HG03575 (cell line): Measurements from ENCODE around the gene CTBS.
"Not testable (repeated sequence)": the region's sequence is repeated elsewhere in the genome, so short reads cannot be mapped to it uniquely, and the experiment has no call there.

Source experiments
- ATAC-seq: cut with Tn5 transposase; IDR thresholded peaks from one replicate; pipeline ENCODE4 v1.9.1; 2021; ENCODE audit not compliant: unreplicated experiment, insufficient number of reproducible peaks, low FRiP score; ENCODE audit errors: extremely low read depth

Gene CTBS

DNA sequence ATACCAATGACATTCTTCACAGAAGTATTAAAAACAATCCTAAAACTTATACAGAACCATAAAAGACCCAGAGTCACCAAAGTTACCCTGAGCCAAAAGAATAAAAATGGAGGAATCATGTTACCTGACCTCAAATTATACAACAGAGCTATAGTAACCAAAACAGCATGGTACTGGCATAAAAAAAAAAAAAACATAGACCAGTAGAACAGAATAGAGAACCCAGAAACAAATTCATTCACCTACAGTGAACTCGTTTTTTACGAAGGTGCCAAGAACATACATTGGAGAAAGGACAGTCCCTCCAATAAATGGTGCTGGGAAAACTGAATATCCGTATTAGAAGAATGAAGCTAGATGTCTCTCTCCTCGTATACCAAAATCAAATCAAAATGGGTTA is 65.2 kb downstream of the CTBS start:
- no peak for ATAC-seq

DNA sequence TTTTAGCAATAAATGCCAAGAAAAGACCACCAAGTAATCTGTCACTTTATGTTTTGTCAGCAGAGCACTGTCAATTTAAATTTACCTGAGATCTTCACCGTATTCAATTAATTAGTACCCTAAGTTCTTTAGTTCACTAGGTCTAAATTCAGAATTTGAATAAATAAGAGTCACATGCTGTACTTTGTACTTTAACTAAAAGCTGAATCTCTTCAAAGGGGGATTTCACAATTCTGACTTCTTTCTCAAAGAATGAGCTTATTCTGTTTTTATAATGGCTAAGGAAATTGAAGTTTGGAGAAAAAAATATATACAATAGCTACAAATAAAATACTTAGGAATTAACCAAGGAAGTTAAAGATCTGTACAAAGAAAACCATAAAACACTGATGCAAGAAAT is 65.7 kb downstream of the CTBS start:
- no peak for ATAC-seq

DNA sequence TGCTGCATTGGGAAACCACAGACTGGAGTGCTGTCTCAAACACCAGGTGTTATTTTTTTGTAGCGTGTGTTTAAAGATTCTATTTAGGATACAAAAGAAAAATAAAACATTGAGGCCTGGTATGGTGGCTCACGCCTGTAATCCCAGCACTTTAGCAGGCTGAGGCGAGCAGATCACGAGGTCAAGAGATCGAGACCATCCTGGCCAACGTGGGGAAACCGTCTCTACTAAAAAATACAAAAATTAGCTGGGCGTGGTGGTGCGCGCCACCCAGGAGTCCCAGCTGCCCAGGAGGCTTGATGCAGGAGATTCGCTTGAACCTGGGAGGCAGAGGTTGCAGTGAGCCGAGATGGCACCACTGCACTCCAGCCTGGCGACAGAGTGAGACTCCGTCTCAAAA is 66.4 kb downstream of the CTBS start:
- ATAC-seq = not testable (repeated sequence)

DNA sequence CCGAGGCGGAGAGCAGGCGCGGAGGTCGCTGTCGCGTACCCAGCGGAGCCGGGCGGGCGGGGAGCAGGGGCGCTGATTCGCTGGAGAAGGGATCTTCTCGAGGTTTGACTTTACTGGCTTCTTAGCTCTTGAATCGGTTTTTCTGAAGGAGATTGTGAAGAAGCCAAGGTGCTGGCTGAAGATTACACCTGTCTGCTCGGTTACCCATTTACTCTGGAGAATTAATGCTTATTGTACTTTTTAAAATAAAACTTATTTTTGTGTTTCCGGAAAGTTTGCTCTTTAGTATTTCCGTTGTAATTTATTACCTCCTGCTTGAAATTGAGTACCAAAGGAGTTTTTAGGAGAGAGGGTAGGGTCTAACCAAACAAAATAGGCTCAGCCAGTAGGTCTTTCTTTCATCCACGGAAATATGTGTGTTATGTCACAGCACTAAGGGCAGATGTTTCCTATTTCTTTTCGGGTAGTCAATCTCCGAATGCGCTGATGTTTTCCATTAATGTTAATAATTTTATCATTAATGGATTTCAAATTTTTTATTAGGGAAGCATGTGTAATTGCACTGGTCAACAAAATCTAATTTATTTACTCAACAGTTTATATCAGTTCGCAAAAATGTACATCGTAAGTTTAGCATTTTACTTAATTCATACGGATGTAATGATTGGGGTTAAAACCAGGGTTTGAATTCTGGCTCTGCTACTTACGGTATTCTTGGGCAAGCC is 67.3 kb downstream of the CTBS start:
- ATAC-seq = no peak

DNA sequence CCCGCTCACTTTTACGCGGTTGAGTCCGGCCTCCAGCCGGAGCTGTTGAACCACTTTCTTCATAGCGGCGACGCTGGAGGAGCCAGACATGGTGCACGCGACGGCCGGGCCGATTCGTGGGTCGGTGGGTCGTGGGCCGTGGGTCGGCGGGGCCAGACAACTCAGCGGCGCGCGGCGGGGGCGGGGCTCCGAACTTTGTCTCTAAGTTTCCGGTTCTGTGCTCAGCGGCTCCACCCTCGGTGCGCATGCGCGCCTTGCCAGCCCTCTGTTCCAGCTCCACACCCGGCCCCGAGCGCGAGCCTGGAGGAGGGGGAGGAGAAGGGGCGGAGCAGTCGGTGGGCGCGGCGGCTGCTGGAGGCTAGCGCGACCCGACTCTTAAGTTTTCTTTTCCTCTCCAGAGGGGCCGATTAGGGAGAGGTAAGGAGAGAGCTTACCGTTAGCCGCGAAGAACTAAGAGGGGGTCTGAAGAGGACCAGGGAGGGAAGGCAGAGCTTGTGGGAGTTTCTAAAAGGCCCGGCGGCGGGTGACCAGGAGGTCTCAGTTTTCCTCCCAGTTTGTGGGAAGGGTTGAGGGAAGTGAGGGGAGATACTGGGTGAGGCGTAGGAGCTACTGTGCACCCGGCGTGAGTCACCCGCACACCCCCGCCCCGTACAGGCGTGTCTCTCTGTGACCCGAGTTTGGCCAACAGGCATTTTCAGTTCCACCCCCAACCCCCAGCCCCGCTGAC is 68.1 kb downstream of the CTBS start, which contains the start of the genes GNG5 and SPATA1:
Gene GNG5 (minus strand): TSS at position 580 of the 727 bp plus-strand sequence. CDS start 490 bp downstream, at position 90.
Gene SPATA1 (plus strand): TSS at position 385 of the 727 bp plus-strand sequence. CDS start 9,974 bp downstream, outside the sequence.
- ATAC-seq = peak; percentile 48

- peak; percentile 14 for ATAC-seq
Observed at GRCh38 chr1:84505493-84506001, 68.7 kb downstream of the CTBS start.

GRCh38 chr1:84504580-84505492 is 69.4 kb downstream of the CTBS start:
- ATAC-seq = no peak

DNA sequence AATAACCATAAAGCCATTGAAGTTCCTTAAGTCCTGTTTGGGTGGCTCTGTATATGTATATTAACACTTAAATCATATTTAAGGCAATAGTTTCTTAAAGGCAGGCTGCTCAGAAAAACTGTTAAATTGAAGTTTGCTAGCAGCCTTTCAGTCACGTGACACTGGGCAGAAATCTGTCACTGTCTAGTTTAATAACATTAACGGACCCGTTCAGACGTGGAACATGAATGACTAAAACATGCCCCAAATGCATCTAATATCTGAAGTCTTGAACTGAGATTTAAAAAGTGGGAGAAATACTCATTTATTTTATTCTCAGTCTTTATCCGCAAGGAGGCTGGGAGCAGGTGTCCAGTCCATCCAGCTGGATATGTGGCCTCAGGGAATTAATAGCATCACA is 71.3 kb downstream of the CTBS start:
- no peak for ATAC-seq
